Measurements from ENCODE around the gene TOM1.
"Not testable (repeated sequence)": the region's sequence is repeated elsewhere in the genome, so short reads cannot be mapped to it uniquely, and the experiment has no call there.

Gene TOM1

GRCh38 chr22:35357883-35358621, 58.4 kb downstream of the TOM1 start:
- TF ChIP-seq CTCF (IDR thresholded peaks at IDR 0.05; ENCODE audit: low read length, missing control alignments), result no peak
- no peak overlapping the region for H3K4me3 ChIP-seq (replicated peaks; ENCODE audit: low read depth, low read length)
- DNase-seq (ENCODE audit: low read depth), result no peak

DNA sequence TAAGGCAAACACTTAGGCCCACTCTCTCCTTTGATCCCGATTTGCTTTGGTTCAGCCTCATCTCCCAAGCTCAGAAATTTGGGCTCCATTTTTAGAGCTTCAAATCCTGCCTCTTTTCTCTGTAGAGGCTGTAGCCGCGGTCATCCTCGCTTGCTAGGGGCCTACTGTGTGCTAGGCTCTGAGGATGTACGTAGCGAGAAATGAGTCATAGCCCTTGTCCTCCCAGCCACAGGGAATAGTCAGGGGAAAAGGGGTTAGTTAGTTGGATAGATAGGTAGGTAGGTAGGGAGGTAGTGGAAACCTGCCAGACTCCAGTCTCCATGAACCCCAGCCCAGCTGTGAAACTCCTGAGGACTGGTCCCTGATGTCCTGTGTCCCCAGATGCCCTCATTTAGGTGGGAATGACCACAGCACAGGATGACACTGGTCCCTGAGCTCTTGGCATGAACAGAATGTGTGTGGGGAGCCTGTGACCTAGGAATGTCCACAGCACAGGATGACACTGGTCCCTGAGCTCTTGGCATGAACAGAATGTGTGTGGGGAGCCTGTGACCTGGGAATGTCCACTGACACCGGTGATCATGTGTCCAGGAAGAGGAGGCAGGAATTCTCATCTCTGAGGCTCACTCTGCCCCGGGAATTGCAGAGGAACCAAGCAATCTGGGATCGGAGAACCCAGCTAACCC, 59.8 kb downstream of the TOM1 start:
- DNase-seq (ENCODE audit: low read depth), result no peak
- TF ChIP-seq CTCF (IDR thresholded peaks at IDR 0.05; ENCODE audit: low read length, missing control alignments), result no peak
- no peak overlapping the region for H3K4me3 ChIP-seq (replicated peaks; ENCODE audit: low read depth, low read length)

DNA sequence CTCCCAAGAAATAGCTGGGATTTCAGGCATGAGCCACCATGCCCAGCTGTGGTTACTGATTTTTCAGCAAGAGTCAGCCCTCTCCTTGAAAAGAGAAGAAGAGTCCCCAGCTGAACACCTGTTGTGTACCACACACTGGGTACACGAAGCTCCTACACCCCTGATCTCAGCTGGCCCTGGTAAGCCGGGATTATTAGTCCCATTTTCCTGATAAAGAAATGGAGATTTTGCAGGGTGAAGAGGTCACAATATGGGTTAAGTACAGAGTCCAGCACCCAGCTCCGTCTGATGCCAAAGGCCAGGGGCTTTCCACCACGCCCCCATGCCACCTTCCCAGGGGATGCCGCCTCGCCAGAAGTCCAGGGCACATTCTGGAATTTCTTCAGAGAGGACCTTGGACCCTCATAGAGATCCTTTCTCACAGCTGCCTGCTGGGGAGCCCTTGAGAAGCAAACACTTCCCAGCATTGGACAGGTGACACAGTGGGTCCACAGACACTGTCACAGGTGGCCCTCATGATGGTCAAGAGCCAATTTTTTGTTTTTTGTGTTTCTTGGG, 61.4 kb downstream of the TOM1 start:
- H3K4me3 ChIP-seq (replicated peaks; ENCODE audit: low read depth, low read length), result no peak overlapping the region
- no peak for DNase-seq (ENCODE audit: low read depth)
- TF ChIP-seq CTCF (IDR thresholded peaks at IDR 0.05; ENCODE audit: low read length, missing control alignments), result no peak

DNA sequence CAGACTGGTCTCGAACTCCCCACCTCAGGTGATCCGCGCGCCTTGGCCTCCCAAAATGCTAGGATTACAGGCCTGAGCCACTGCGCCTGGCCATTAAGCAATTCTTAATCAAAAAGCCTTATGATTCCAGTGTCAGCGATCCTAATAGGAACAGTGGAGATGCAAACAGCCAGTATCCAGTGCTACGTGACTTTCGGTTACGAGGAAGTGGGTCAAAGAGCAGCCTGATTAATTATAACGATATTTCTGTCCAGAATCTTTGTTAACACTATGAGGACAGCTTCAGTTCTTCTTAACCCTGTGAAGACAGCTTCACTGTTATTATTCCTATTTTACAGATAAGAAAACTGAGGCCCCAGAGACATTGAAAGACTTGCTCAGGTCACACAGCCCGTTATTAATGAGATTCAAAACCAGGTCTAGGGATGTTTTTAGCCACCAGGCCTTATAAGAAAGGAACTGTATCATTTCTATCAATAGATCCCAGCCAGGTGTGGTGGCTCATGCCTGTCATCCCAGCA, 63.9 kb downstream of the TOM1 start:
- H3K4me3 ChIP-seq (replicated peaks; ENCODE audit: low read depth, low read length), result no peak overlapping the region
- no peak for DNase-seq (ENCODE audit: low read depth)
- no peak for TF ChIP-seq CTCF (IDR thresholded peaks at IDR 0.05; ENCODE audit: low read length, missing control alignments)

DNA sequence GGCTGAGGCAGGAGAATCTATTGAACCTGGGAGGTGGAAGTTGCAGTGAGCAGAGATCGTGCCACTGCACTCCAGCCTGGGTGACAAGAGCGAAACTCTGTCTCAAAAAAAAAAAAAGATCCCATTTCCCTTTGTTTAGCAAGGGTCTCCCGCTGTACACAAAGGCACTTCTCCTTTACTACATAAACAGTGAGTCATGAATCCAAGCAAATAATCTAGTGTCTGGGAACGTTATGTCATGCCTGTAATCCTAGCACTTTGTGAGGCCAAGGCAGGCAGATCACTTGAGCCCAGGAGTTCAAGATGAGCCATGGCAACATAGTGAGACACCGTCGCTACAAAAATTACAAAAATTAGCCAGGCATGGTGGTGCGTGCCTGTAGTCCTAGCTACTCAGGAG, 64.5 kb downstream of the TOM1 start:
- H3K4me3 ChIP-seq (replicated peaks; ENCODE audit: low read depth, low read length), result not testable (repeated sequence)
- DNase-seq (ENCODE audit: low read depth), result peak; percentile 72

GRCh38 chr22:35367331-35367886, 67.7 kb downstream of the TOM1 start:
- no peak for DNase-seq (ENCODE audit: low read depth)
- H3K4me3 ChIP-seq (replicated peaks; ENCODE audit: low read depth, low read length), result no peak overlapping the region
- no peak for TF ChIP-seq CTCF (IDR thresholded peaks at IDR 0.05; ENCODE audit: low read length, missing control alignments)

DNA sequence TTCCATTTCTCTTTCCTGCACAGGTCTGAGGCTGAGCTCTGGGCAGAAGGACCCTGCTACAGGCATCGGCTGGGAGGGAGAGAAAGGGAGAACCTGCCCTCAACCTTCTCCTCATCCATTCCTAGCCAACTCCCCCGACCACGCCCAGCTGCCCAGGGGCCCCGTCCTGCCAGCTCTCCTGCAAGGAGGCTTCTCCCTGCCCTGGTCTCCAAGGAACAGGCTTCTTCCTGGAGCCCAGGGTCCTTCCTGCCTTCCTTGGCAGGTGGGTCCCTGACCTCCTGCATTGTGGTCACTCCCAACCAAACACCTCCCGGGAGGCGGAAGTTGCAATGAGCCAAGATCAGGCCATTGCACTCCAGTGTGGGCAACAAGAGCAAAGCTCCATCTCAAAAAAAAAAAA, 68.7 kb downstream of the TOM1 start:
- no peak for DNase-seq (ENCODE audit: low read depth)
- no peak for TF ChIP-seq CTCF (IDR thresholded peaks at IDR 0.05; ENCODE audit: low read length, missing control alignments)
- H3K4me3 ChIP-seq (replicated peaks; ENCODE audit: low read depth, low read length), result no peak overlapping the region
